Measurements from ENCODE around the gene GRIN2A.

DNA sequence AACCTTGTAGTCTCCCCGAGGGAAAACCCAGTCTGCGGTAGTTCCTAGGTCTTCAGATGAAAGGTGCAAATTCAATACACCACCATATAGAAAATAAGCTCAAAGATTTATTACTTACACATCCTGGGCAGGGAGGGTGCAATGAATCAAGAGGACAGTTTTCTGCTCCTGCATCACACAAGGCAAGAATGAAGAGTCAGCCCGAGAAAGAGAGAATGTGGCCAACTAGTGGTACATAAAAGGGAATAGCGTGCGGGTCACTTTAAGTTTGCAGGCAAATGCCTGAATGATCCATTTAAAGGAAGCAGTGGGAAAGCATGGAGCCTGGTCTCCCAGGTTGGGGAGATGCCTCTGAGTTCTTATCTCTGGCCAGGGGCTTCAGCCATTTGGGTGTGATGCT is 403.4 kb downstream of the GRIN2A start:
- TF ChIP-seq, protein P1, sequence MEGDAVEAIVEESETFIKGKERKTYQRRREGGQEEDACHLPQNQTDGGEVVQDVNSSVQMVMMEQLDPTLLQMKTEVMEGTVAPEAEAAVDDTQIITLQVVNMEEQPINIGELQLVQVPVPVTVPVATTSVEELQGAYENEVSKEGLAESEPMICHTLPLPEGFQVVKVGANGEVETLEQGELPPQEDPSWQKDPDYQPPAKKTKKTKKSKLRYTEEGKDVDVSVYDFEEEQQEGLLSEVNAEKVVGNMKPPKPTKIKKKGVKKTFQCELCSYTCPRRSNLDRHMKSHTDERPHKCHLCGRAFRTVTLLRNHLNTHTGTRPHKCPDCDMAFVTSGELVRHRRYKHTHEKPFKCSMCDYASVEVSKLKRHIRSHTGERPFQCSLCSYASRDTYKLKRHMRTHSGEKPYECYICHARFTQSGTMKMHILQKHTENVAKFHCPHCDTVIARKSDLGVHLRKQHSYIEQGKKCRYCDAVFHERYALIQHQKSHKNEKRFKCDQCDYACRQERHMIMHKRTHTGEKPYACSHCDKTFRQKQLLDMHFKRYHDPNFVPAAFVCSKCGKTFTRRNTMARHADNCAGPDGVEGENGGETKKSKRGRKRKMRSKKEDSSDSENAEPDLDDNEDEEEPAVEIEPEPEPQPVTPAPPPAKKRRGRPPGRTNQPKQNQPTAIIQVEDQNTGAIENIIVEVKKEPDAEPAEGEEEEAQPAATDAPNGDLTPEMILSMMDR (IDR thresholded peaks at IDR 0.05): no peak
- TF ChIP-seq POLR2A (IDR thresholded peaks at IDR 0.05): no peak

All from body of pancreas (tissue), 4 donors.